ENCODE measurements around the gene STK17A. TPM values are rescaled to one million over a fixed set of nuclear protein-coding genes. Genes with fewer than 3 reads are reported as not detected.
A peak's percentile ranks its signal among the peaks of the same experiment; 100 is the strongest.
"Not testable (repeated sequence)": the region's sequence is repeated elsewhere in the genome, so short reads cannot be mapped to it uniquely, and the experiment has no call there.

The STK17A gene
- total RNA-seq, 2 experiments from 2014 or later, result 89.5 to 90.3 TPM

DNA sequence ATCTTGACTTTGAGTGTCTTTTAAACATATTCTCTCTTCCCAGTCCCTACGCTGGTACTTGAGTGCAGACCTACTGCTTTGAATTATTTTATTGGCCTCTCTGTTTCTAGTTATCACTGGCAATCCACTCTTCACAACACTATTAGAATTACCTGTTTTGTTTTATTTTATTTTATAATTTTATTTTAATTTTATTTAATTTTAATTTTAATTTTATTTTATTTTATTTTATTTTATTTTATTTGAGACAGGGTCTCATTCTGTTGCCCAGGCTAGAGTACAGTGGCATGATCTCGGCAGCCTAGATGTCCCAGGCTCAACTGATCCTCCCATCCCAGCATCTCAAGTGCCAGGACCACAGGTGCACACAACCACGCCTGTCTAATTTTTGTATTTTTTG is 6.8 kb downstream of the STK17A start:
- H3K27me3 Mint-ChIP-seq, result no peaks in the 10 kb centered on the region
- no peak for DNase-seq
- no peak overlapping the region for H3K27ac Mint-ChIP-seq
- H3K36me3 Mint-ChIP-seq (ENCODE audit: low read depth), result peaks cover 50% of the 10 kb centered on the region
- POLR2A ChIA-PET, result interaction anchor here (10.4 to 11.0 kb wide), 2 partner anchors 58 to 110 kb away, joined by 166 to 304 read pairs; no protein-coding TSS in a partner anchor
- CTCF ChIA-PET, result no interaction called here
- H3K4me3 Mint-ChIP-seq, result no peak overlapping the region
- H3K9me3 Mint-ChIP-seq, result no peaks in the 10 kb centered on the region
- H3K4me1 Mint-ChIP-seq, result peaks cover 77% of the 10 kb centered on the region

DNA sequence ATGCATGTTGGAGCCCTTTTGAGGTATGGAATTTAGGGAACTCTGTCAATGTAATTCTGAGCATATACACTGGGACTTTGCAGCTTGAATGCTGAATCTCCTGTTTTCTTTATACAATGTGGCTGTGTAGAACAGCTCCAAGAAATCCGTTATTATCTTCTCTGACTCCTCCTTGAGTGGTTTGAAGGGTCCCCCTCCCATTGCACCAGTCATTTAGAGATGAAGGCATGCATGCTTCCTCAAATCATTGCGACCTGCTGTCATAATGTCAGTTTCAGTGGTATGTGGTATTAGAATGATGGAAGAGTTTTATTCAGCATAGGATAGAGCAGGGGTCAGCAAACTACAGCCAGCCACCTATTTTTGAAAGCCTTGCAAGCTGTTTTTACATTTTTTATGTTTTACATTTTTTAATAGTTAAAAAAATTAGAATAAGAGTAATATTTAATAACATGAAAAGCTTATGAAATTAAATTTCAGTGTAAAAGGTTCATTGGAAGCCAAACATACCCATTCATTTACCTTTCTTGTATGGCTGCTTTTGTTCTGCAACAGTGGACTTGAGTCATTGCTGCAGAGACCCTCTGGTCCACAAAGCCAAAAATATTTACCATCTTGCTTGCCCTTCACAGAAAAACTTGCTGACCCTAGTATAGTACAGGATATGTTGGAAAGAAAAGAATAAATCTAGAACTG is 8.1 kb downstream of the STK17A start:
- POLR2A ChIA-PET, result interaction anchor here (1.2 to 11.0 kb wide), 6 partner anchors 8 to 168 kb away, joined by 3 to 304 read pairs (median 14); partner anchors contain the start of genes BLVRA, COA1 and STK17A
- Mint-ChIP-seq H3K27ac (no peak overlapping the region), H3K27me3 (no peaks in the 10 kb centered on the region), H3K36me3 (ENCODE audit: low read depth) (peaks cover 44% of the 10 kb centered on the region), H3K9me3 (no peaks in the 10 kb centered on the region), H3K4me3 (peak overlapping the region; percentile 5), H3K4me1 (peaks cover 79% of the 10 kb centered on the region)
- DNase-seq, result peak; percentile 46
- CTCF ChIA-PET, result interaction anchor here (1.2 to 2.1 kb wide), 3 partner anchors 9 to 109 kb away, joined by 3 to 16 read pairs (median 9); partner anchors contain the start of gene STK17A

DNA sequence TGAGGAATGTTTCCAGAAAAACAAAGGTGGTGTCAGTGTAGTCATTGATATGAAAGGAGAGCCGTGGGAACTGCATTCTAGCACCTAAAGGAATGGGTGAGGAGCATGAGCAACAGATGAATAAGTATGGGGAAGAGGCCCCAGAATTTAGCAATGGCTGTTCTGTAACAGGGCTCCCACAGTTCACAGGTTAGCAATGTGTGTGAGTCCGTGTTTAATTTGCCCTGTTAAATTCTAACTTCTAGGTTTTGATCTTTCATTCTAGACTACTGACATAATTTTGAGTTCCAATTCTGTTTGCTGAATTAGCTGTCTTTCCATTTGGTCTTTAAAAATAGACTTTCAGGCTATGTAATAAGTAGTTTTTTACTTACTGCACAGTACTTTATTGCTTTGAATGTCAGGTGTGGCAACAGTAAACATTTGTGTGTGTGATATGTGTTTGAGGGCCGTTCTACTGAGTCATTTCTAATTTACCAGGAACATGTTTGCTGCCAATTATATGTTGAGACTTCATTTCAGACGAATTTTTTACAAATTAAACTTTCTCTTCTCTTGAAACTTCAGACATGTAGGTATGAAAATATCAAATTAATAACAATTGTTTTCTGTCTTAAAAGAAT is 8.8 kb downstream of the STK17A start:
- DNase-seq, result no peak
- peaks cover 76% of the 10 kb centered on the region for H3K4me1 Mint-ChIP-seq
- no peak overlapping the region for H3K27ac Mint-ChIP-seq
- POLR2A ChIA-PET, result interaction anchor here (1.2 to 11.0 kb wide), 6 partner anchors 9 to 138 kb away, joined by 3 to 304 read pairs (median 14); partner anchors contain the start of genes COA1 and STK17A
- no peaks in the 10 kb centered on the region for H3K9me3 Mint-ChIP-seq
- H3K4me3 Mint-ChIP-seq, result no peak overlapping the region
- CTCF ChIA-PET, result interaction anchor here (1.5 to 2.1 kb wide), 2 partner anchors 9 to 108 kb away, joined by 9 to 16 read pairs; partner anchors contain the start of gene STK17A
- no peaks in the 10 kb centered on the region for H3K27me3 Mint-ChIP-seq
- H3K36me3 Mint-ChIP-seq (ENCODE audit: low read depth), result peaks cover 46% of the 10 kb centered on the region

DNA sequence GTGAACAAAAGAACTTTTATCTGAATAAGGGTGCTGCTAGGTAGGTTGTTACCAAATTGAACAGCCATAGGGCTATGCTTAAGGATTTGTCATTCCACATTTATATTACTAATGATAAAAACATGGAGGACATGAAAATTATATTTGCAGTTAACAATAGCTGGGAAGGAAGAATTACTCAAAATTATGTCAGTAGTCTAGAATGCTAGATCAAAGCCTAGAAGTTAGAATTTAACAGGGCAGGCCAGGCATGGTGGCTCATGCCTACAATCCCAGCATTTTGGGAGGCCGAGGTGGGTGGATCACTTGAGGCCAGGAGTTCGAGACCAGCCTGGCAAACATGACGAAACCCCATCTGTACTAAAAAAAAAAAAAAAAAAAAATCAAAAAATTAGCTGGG is 9.4 kb downstream of the STK17A start:
- Mint-ChIP-seq H3K9me3 (no peaks in the 10 kb centered on the region), H3K27me3 (no peaks in the 10 kb centered on the region), H3K36me3 (ENCODE audit: low read depth) (peaks cover 49% of the 10 kb centered on the region), H3K27ac (no peak overlapping the region), H3K4me3 (no peak overlapping the region), H3K4me1 (peaks cover 74% of the 10 kb centered on the region)
- no peak for DNase-seq
- POLR2A ChIA-PET, result interaction anchor here (0.6 to 11.0 kb wide), 6 partner anchors 10 to 56 kb away, joined by 3 to 304 read pairs (median 9); partner anchors contain the start of gene STK17A
- CTCF ChIA-PET, result interaction anchor here (0.8 to 2.1 kb wide), 2 partner anchors 10 to 108 kb away, joined by 3 to 16 read pairs; partner anchors contain the start of gene STK17A

DNA sequence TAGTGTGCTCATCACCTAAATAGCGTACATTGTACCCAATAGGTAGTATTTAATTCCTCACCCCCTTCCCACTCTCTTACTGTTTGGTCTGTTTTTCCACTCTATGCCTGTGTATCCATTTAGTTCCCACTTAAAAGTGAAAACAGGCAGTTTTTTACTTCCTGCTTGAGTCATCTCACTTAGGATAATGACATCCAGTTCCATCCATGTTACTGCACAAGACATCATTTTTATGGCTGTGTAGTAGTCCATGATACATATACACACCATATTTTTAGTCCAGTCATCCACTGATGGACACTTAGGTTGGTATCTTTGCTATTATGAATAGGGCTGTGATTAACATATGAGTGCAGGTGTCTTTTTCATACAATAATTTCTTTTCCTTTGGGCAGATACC is 10.1 kb downstream of the STK17A start:
- peaks cover 71% of the 10 kb centered on the region for H3K4me1 Mint-ChIP-seq
- ChIA-PET CTCF (interaction anchor here (0.8 kb wide), 1 partner anchor 107 kb away, joined by 3 read pairs; no protein-coding TSS in a partner anchor), POLR2A (interaction anchor here (1.7 to 11.0 kb wide), 3 partner anchors 10 to 55 kb away, joined by 4 to 304 read pairs (median 15); partner anchors contain the start of gene STK17A)
- H3K4me3 Mint-ChIP-seq, result no peak overlapping the region
- no peak overlapping the region for H3K27ac Mint-ChIP-seq
- no peaks in the 10 kb centered on the region for H3K9me3 Mint-ChIP-seq
- no peak for DNase-seq
- H3K36me3 Mint-ChIP-seq (ENCODE audit: low read depth), result peaks cover 51% of the 10 kb centered on the region
- no peaks in the 10 kb centered on the region for H3K27me3 Mint-ChIP-seq

DNA sequence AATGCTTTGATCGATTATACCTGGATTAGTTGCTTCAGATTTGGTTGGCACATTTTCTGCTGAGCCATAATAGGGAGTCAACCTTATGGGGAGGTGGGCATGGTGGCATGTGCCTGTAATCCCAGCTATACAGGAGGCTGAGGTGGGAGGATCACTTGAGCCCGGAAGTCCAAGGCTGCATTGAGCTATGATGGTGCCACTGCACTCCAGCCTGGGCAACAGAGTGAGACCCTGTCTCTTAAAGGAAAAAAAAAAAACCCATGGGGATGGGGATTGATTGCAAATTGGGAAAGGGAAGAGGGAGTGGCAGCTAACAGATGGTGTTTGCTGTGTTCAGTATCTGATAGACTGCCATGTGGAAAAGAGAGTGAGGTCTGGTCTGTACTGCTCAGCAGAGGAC is 11.1 kb downstream of the STK17A start:
- no peak for DNase-seq
- Mint-ChIP-seq H3K9me3 (no peaks in the 10 kb centered on the region), H3K27ac (no peak overlapping the region), H3K27me3 (no peaks in the 10 kb centered on the region), H3K36me3 (ENCODE audit: low read depth) (peaks cover 50% of the 10 kb centered on the region), H3K4me1 (peaks cover 63% of the 10 kb centered on the region), H3K4me3 (no peak overlapping the region)
- POLR2A ChIA-PET, result interaction anchor here (1.3 to 1.5 kb wide), 2 partner anchors 19 to 54 kb away, joined by 3 read pairs; no protein-coding TSS in a partner anchor
- CTCF ChIA-PET, result interaction anchor here (0.7 to 2.0 kb wide), 4 partner anchors 12 to 245 kb away, joined by 3 to 16 read pairs (median 6); partner anchors contain the start of gene STK17A

DNA sequence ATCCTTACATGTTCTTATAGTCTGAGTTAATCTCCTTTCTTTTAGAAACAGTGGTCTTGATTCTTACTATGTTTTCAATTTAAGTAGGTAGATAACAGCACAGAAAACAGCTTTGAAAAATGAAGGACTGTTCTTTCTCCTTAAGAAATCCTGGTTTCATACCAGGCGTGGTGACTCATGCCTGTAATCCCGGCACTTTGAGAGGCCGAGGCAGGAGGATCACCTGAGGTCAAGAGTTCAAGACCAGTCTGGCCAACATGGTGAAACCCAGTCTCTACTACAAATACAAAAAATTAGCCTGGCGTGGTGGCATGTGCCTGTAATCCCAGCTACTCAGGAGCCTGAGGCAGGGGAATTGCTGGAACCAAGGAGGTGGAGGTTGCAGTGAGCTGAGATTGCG is 13.5 kb downstream of the STK17A start:
- POLR2A ChIA-PET, DNase-seq, H3K4me3 Mint-ChIP-seq, H3K27me3 Mint-ChIP-seq, H3K27ac Mint-ChIP-seq, H3K9me3 Mint-ChIP-seq: not testable (repeated sequence)
- Mint-ChIP-seq H3K4me1 (peaks cover 53% of the 10 kb centered on the region), H3K36me3 (ENCODE audit: low read depth) (peaks cover 50% of the 10 kb centered on the region)
- CTCF ChIA-PET, result interaction anchor here (1.3 kb wide), 1 partner anchor 14 kb away, joined by 6 read pairs; the partner anchor contains the start of gene STK17A

DNA sequence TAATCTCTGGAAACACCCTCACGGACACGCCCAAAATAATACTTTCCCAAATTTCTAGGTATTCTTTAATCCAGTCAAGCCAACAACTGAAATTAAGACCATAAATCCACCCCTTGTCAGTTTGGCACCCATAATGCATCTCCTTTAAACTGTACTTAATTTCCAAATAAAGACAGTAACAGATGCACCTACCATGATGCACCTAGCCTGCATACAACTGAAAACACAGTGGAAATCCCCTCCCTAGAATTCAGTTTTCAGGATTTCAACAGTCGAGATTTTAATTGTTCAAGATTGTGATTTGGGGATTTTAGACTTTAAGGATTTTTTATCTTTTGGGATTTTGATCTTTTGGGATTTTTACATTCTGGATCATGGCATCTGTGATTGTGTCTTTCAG is 17.1 kb downstream of the STK17A start:
- Mint-ChIP-seq H3K4me1 (peaks cover 27% of the 10 kb centered on the region), H3K4me3 (no peak overlapping the region), H3K9me3 (no peaks in the 10 kb centered on the region), H3K27me3 (no peaks in the 10 kb centered on the region), H3K36me3 (ENCODE audit: low read depth) (peaks cover 49% of the 10 kb centered on the region), H3K27ac (no peak overlapping the region)
- CTCF ChIA-PET, result no interaction called here
- POLR2A ChIA-PET, result no interaction called here
- DNase-seq, result no peak

DNA sequence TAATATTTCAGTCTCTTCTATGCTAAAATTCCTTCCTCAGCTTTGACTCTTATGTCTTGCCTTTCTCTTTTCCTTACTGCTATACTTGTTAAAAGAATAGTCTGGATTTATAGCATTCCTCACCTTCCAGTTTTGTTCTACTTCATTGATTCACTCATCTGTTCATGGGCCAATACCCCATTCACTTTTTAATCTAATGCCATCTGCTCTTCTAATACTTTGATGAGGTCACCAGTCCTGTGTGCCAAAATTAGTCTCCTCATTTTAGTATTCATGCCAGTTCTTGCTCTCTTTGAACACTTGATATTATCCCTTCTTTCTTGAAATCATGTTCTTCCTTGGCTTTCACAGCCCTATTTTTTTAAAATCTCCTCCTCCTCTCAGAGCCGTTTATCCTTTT is 19.3 kb downstream of the STK17A start:
- H3K4me3 Mint-ChIP-seq, result no peak overlapping the region
- CTCF ChIA-PET, result interaction anchor here (1.7 to 2.3 kb wide), 2 partner anchors 20 to 236 kb away, joined by 3 to 12 read pairs; partner anchors contain the start of gene STK17A
- POLR2A ChIA-PET, result interaction anchor here (0.7 to 1.7 kb wide), 2 partner anchors 19 to 98 kb away, joined by 3 to 4 read pairs; partner anchors contain the start of gene STK17A
- peaks cover 28% of the 10 kb centered on the region for H3K4me1 Mint-ChIP-seq
- DNase-seq, result no peak
- H3K9me3 Mint-ChIP-seq, result no peaks in the 10 kb centered on the region
- H3K36me3 Mint-ChIP-seq (ENCODE audit: low read depth), result peaks cover 45% of the 10 kb centered on the region
- no peak overlapping the region for H3K27ac Mint-ChIP-seq
- no peaks in the 10 kb centered on the region for H3K27me3 Mint-ChIP-seq

DNA sequence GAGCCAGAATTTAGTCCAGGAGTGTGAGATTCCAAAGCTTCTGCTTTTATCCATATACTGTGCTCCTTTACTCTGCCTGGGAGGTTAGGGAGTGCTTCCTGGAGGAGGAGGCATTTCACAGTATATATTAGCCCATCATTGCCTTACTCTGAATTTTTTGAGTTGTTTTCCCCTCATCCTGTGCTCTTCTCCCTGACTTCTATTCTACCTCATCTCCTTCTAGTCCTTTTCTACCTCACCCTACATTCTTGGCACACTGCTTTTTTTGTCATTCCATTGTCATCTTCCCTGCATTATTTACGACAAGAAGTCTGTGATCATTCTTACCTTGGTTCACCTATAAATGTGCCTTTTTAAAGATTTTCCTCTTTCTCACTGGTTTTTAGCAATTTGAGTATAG is 21.3 kb downstream of the STK17A start:
- DNase-seq, result no peak
- ChIA-PET CTCF (interaction anchor here (1.2 kb wide), 1 partner anchor 21 kb away, joined by 4 read pairs; the partner anchor contains the start of gene STK17A), POLR2A (interaction anchor here (0.9 to 1.8 kb wide), 3 partner anchors 8 to 97 kb away, joined by 3 to 4 read pairs (median 4); partner anchors contain the start of gene STK17A)
- H3K27me3 Mint-ChIP-seq, result no peaks in the 10 kb centered on the region
- H3K27ac Mint-ChIP-seq, result no peak overlapping the region
- H3K4me1 Mint-ChIP-seq, result peaks cover 28% of the 10 kb centered on the region
- no peak overlapping the region for H3K4me3 Mint-ChIP-seq
- H3K36me3 Mint-ChIP-seq (ENCODE audit: low read depth), result peaks cover 43% of the 10 kb centered on the region
- no peaks in the 10 kb centered on the region for H3K9me3 Mint-ChIP-seq

DNA sequence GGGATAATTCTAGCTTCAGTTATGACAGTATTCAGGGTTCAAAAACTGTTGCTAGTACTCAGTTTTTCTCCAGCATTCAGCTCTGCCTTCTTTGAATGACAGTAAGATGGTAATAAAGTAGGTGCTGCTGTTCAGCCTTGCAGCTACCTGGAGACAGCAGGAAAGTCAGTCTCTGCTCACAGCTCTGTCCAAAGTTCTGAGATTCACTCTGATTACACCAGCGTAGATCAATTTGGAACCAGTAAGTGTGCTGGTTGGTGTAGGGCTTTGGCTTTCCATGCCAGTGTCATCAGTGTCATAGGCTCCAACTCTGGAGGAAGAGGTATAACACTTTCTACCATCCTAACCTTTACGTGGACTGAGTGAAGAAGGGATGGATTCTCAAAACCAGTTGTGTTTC is 26.2 kb downstream of the STK17A start:
- ChIA-PET CTCF (interaction anchor here (1.2 to 1.4 kb wide), 2 partner anchors 26 to 40 kb away, joined by 3 read pairs; partner anchors contain the start of gene STK17A), POLR2A (no interaction called here)
- no peak overlapping the region for H3K27ac Mint-ChIP-seq
- peaks cover 66% of the 10 kb centered on the region for H3K36me3 Mint-ChIP-seq (ENCODE audit: low read depth)
- DNase-seq, result no peak
- H3K4me1 Mint-ChIP-seq, result peaks cover 49% of the 10 kb centered on the region
- no peaks in the 10 kb centered on the region for H3K9me3 Mint-ChIP-seq
- no peaks in the 10 kb centered on the region for H3K27me3 Mint-ChIP-seq
- no peak overlapping the region for H3K4me3 Mint-ChIP-seq

DNA sequence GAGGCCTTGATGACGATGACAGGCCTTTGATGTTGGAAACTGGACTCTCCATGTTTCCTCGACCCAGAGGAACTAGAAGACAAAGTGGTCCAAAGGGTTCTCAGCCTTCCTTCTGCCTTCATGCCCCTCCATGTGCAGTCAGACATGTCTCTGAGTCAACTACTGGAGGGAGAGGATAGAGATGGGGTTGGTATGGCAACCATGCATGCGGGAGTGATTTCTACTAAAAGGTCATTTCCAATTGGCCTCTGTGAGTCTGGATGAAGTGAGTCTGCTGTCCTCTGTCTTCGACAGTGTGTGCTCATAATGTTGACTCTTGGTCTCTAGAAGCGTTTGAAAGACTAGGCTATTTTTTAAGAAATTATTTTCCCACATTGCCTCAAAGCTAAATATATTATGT is 29.2 kb downstream of the STK17A start:
- Mint-ChIP-seq H3K4me3 (no peak overlapping the region), H3K36me3 (ENCODE audit: low read depth) (peaks cover 65% of the 10 kb centered on the region), H3K27me3 (no peaks in the 10 kb centered on the region), H3K9me3 (no peaks in the 10 kb centered on the region), H3K27ac (peak overlapping the region; percentile 79), H3K4me1 (peaks cover 46% of the 10 kb centered on the region)
- ChIA-PET CTCF (interaction anchor here (1.1 to 4.5 kb wide), 3 partner anchors 9 to 87 kb away, joined by 4 to 23 read pairs (median 14); partner anchors contain the start of gene STK17A), POLR2A (interaction anchor here (1.3 to 3.0 kb wide), 8 partner anchors 8 to 38 kb away, joined by 3 to 18 read pairs (median 4); partner anchors contain the start of gene STK17A)
- no peak for DNase-seq
